ENCODE results near the gene RANGAP1. TPM values are rescaled to one million over a fixed set of nuclear protein-coding genes. Genes with fewer than 3 reads are reported as not detected.

Gene RANGAP1
- total RNA-seq, 6 experiments from 2014 or later: 27.4 to 56.3 (median 37.6) TPM

DNA sequence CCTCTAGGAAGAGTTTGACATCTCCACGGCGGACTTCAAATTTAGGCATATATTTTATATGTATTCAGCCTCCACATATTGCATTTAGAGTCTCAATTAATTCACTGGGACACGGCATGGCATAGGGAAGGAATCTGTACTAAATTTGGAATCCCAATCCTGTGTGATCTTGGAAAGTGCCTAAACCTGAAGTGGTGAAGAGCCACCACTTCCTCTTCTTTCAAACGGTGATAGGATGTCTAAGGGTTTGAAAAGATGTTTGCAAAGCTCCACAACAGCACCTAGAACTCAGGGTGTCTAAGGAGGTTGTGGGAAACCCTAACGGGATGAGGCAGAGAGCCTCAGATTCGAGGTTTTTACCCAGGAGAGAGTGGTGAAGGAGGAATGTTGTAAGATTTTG is 81.9 kb downstream of the RANGAP1 start:
- no peaks in the 10 kb centered on the region for H3K27me3 ChIP-seq
- TF ChIP-seq, protein P1, sequence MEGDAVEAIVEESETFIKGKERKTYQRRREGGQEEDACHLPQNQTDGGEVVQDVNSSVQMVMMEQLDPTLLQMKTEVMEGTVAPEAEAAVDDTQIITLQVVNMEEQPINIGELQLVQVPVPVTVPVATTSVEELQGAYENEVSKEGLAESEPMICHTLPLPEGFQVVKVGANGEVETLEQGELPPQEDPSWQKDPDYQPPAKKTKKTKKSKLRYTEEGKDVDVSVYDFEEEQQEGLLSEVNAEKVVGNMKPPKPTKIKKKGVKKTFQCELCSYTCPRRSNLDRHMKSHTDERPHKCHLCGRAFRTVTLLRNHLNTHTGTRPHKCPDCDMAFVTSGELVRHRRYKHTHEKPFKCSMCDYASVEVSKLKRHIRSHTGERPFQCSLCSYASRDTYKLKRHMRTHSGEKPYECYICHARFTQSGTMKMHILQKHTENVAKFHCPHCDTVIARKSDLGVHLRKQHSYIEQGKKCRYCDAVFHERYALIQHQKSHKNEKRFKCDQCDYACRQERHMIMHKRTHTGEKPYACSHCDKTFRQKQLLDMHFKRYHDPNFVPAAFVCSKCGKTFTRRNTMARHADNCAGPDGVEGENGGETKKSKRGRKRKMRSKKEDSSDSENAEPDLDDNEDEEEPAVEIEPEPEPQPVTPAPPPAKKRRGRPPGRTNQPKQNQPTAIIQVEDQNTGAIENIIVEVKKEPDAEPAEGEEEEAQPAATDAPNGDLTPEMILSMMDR (IDR thresholded peaks at IDR 0.05): no peak
- no peak for TF ChIP-seq POLR2A (IDR thresholded peaks at IDR 0.05)
- WGBS (ENCODE audit: insufficient coverage, low coverage, low lambda C conversion rate, missing lambda C conversion rate): 59% methylated on average over 6 of the region's 6 CpGs
- ATAC-seq: no peak
- no peak for DNase-seq
- intact Hi-C loops (cut with DNase I): no loop called here
- peaks cover 0 to 5% (median 0%) of the 10 kb centered on the region in 4 donors for H3K4me1 ChIP-seq
- H3K36me3 ChIP-seq: no peaks in the 10 kb centered on the region
- H3K27ac ChIP-seq: no peak overlapping the region
- H3K9me3 ChIP-seq: no peaks in the 10 kb centered on the region
- H3K4me3 ChIP-seq: no peak overlapping the region

DNA sequence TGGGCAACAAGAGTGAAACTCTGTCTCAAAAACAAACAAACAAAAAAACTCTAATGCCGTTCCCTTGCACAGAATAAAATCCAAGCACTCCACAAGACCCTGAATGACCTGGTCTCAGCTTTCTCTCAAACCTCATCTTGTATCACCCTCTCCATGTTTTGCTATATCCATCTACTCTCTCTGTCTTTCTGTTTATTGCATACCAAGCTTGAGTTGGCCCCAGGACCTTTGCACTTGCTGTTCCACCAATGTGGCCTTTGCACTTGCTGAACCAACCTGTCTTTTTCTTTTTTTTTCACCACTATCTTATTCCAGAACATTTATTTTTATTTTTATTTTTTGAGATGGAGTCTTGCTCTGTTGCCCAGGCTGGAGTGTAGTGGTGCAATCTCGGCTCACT is 82.9 kb downstream of the RANGAP1 start:
- Histone ChIP-seq H3K27me3 (no peaks in the 10 kb centered on the region), H3K27ac (no peak overlapping the region), H3K36me3 (no peaks in the 10 kb centered on the region), H3K4me3 (no peak overlapping the region), H3K4me1 (peaks cover 0 to 11% (median under 1%) of the 10 kb centered on the region in 4 donors), H3K9me3 (no peaks in the 10 kb centered on the region)
- intact Hi-C loops (cut with DNase I): no loop called here
- DNase-seq (no peak), ATAC-seq (no peak)
- WGBS (ENCODE audit: insufficient coverage, low coverage, low lambda C conversion rate, missing lambda C conversion rate): 95% methylated on average over 2 of the region's 2 CpGs
- no peak for TF ChIP-seq POLR2A (IDR thresholded peaks at IDR 0.05)
- TF ChIP-seq, protein P1 (IDR thresholded peaks at IDR 0.05): no peak

DNA sequence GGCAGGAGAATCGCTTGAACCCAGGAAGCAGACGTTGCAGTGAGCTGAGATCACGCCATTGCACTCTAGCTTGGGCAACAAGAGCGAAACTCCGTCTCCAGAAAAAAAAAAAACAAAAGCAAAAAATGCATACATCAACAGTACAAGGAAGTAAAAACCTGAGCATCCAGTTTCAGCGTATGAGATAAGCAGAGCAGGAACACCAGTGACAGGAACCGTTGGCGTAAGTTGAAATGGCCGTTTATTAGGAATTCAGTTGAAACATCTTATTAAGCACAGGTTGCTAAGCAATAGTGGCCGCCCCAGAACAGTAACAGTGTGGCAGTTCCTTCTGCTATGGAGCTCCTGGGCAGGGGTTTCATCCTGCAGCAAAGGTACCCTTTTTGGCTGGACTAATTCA is 84.8 kb downstream of the RANGAP1 start:
- TF ChIP-seq POLR2A (IDR thresholded peaks at IDR 0.05): no peak
- TF ChIP-seq, protein P1 (IDR thresholded peaks at IDR 0.05): no peak
- H3K9me3 ChIP-seq: no peaks in the 10 kb centered on the region
- no peaks in the 10 kb centered on the region for H3K36me3 ChIP-seq
- WGBS (ENCODE audit: insufficient coverage, low coverage, low lambda C conversion rate, missing lambda C conversion rate): 67% methylated on average over 9 of the region's 10 CpGs
- no peak overlapping the region for H3K27ac ChIP-seq
- no peak for ATAC-seq
- peaks cover 0 to 23% (median 2%) of the 10 kb centered on the region in 4 donors for H3K4me1 ChIP-seq
- intact Hi-C loops (cut with DNase I): no loop called here
- no peak for DNase-seq
- no peaks in the 10 kb centered on the region for H3K27me3 ChIP-seq
- no peak overlapping the region for H3K4me3 ChIP-seq

DNA sequence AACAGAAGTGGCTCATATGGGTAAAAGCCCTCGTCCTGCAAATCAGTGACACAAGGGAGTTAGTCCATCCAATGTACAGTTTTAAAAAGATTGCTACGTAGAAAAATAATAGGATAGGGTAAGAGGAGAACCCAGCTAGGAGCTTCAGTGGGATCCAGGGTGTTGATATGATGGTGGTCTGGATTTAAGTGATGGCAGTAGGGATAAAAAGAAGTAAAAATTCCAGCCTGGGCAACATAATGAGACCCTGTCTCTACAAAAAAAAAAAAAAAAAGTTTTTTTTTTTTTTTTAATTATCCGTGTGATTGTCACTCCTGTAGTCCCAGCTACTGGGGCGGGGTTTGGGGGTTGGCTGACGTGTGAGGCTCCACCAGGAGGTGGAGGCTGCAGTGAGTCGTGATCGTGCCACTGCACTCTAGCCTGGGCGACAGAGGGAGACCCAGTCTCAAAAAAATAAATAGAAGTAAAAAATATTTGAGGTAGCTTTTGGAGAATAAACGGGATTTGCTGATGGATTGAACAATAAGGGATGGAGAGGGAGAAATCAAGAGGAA is 87.9 kb downstream of the RANGAP1 start:
- Histone ChIP-seq H3K27ac (peak overlapping the region in 1 of 3 donors; percentile 82), H3K27me3 (no peaks in the 10 kb centered on the region), H3K9me3 (no peaks in the 10 kb centered on the region), H3K4me1 (peaks cover 0 to 27% (median 2%) of the 10 kb centered on the region in 4 donors), H3K36me3 (no peaks in the 10 kb centered on the region), H3K4me3 (peak overlapping the region; percentile 75 to 86 (median 81))
- ATAC-seq: peak in 1 of 4 donors; percentile 17
- DNase-seq: peak in 2 of 3 donors; percentile 46 to 57
- intact Hi-C loops (cut with DNase I): no loop called here
- 6% methylated on average over 9 of the region's 9 CpGs for WGBS (ENCODE audit: insufficient coverage, low coverage, low lambda C conversion rate, missing lambda C conversion rate)
- no peak for TF ChIP-seq POLR2A (IDR thresholded peaks at IDR 0.05)
- TF ChIP-seq, protein P1 (IDR thresholded peaks at IDR 0.05): peak in 1 of 4 donors; percentile 17

All from right lobe of liver (tissue), 6 donors.